22Rv1 (cell line): Measurements from ENCODE around the gene CABP7.

Source experiments
- H3K27ac ChIP-seq: fragments of 450-650 bp; 2 replicates; pipeline ENCODE4 v1.5.1; 2017
- CTCF ChIP-seq: fragments of 450-650 bp; IDR thresholded peaks from 2 replicates; pipeline ENCODE4 v1.5.1; 2017; ENCODE audit warnings: mild to moderate bottlenecking
- ZFX ChIP-seq: fragments of 450-650 bp; IDR thresholded peaks from 2 replicates; pipeline ENCODE4 v1.6.1; 2017; ENCODE audit warnings: antibody characterized with exemption, borderline replicate concordance

Gene CABP7

GRCh38 chr22:29768052-29768693 is 48.4 kb downstream of the CABP7 start:
- H3K27ac ChIP-seq = peak overlapping the region; percentile 86
- TF ChIP-seq ZFX (no peak), CTCF (no peak)

- TF ChIP-seq ZFX (no peak), CTCF (no peak)
- H3K27ac ChIP-seq = no peak overlapping the region
These were observed 50.0 kb downstream of the CABP7 start for GRCh38 chr22:29769723-29770321.

GRCh38 chr22:29772170-29772641 is 52.4 kb downstream of the CABP7 start:
- H3K27ac ChIP-seq = no peak overlapping the region
- TF ChIP-seq CTCF = peak; percentile 66
- no peak for TF ChIP-seq ZFX

DNA sequence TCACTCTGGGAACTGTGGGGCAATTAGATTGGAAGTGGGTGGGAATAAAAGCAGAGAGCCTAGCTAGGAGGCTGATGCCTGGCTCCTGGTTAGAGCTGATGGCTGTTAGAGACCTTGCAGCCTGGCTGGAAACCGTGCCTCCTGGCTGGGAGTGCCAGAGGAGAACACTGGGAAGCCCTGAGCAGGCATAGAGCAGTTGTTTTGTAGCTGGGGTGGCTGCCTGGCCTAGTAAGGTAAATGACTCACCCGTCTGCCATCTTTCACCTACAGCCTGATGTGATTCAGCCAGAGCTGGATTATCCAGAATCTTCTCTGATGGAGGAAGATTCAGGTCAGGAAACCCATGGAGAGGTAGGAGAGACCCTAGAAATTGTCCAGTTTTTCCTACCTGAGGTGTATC is 53.4 kb downstream of the CABP7 start:
- H3K27ac ChIP-seq = no peak overlapping the region
- TF ChIP-seq CTCF (no peak), ZFX (no peak)

DNA sequence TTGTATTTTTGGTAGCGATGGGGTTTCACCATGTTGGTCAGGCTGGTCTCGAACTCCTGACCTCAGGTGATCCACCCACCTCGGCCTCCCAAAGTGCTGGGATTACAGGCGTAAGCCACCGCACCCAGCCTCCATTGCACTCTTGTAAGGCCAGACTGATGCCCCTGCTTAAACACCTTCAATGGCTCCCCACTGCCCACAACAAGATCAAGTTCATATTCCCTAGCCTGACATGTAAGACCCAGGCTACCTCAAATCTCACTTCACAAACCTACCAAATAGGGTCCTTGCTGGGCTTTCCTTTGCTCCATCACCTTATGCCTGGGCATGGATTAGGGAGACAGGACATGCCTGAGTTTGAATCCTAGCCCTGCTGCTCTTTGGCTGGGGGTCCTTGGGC is 60.4 kb downstream of the CABP7 start:
- TF ChIP-seq CTCF = no peak
- no peak for TF ChIP-seq ZFX
- H3K27ac ChIP-seq = no peak overlapping the region

- no peak overlapping the region for H3K27ac ChIP-seq
- no peak for TF ChIP-seq ZFX
- TF ChIP-seq CTCF = no peak
These were observed 61.2 kb downstream of the CABP7 start for GRCh38 chr22:29780748-29781676.
